ENCODE data around the gene TTC12.

TTC12 gene

GRCh38 chr11:113363996-113364641, 49.7 kb downstream of the TTC12 start:
- no peak overlapping the region for H3K4me2 ChIP-seq (ENCODE audit: low read length, poor library complexity, severe bottlenecking)
- no peak overlapping the region for H2BK5ac ChIP-seq (ENCODE audit: low read depth, low read length, poor library complexity, severe bottlenecking)
- no peak overlapping the region for H3K18ac ChIP-seq (ENCODE audit: low read depth in 1 of 2, low read length in 2 of 2)
- no peak overlapping the region for H3K4me3 ChIP-seq (ENCODE audit: insufficient read depth in 1 of 2, low read depth in 1 of 2, low read length in 2 of 2)
- H2AFZ ChIP-seq (ENCODE audit: low read depth, low read length), result no peak overlapping the region
- no peak overlapping the region for H3K4ac ChIP-seq (ENCODE audit: low read depth in 1 of 2, low read length in 2 of 2)
- H4K91ac ChIP-seq (ENCODE audit: low read length), result no peak overlapping the region
- no peaks in the 10 kb centered on the region for H3K27me3 ChIP-seq (ENCODE audit: control insufficient read depth in 1 of 2, insufficient read depth in 1 of 2, low read length in 2 of 2)
- no peak overlapping the region for H3K9ac ChIP-seq (ENCODE audit: low read length)
- H3K9me3 ChIP-seq (ENCODE audit: control insufficient read depth, low read length), result no peaks in the 10 kb centered on the region
- no peak overlapping the region for H3K14ac ChIP-seq (ENCODE audit: low read length in 2 of 2)
- H3K79me1 ChIP-seq (replicated peaks; ENCODE audit: low read length, poor library complexity, severe bottlenecking), result no peaks in the 10 kb centered on the region
- peaks cover 43 to 72% of the 10 kb centered on the region in 2 experiments for H3K36me3 ChIP-seq (ENCODE audit: control insufficient read depth in 1 of 2, insufficient read depth in 2 of 2, low read depth in 1 of 2, low read length in 2 of 2)
- H2BK120ac ChIP-seq (ENCODE audit: low read depth, low read length), result no peak overlapping the region
- no peak overlapping the region for H2AK5ac ChIP-seq (ENCODE audit: low read length, severe bottlenecking)
- H3K27ac ChIP-seq (ENCODE audit: low read length, poor library complexity, severe bottlenecking), result no peak overlapping the region
- H2BK15ac ChIP-seq (ENCODE audit: low read depth, poor library complexity, severe bottlenecking), result no peak overlapping the region
- no peak overlapping the region for H2BK12ac ChIP-seq (ENCODE audit: low read length in 2 of 2)
- no peaks in the 10 kb centered on the region for H3K4me1 ChIP-seq (ENCODE audit: control insufficient read depth, insufficient read depth, low read depth, low read length)
- 91% methylated on average over 6 of the region's 7 CpGs for WGBS
- DNase-seq, result no peak
- H4K8ac ChIP-seq (ENCODE audit: low read length), result no peak overlapping the region
- H3K23ac ChIP-seq (ENCODE audit: low read length in 2 of 2), result no peak overlapping the region

- Histone ChIP-seq H3K79me1 (replicated peaks; ENCODE audit: low read length, poor library complexity, severe bottlenecking) (no peaks in the 10 kb centered on the region), H2BK120ac (ENCODE audit: low read depth, low read length) (no peak overlapping the region)
- 91% methylated on average over 5 of the region's 5 CpGs for WGBS
Measured at GRCh38 chr11:113365895-113366294, 51.5 kb downstream of the TTC12 start.

GRCh38 chr11:113369411-113369810, 55.0 kb downstream of the TTC12 start:
- H3K4me3 ChIP-seq (ENCODE audit: insufficient read depth in 1 of 2, low read depth in 1 of 2, low read length in 2 of 2), result no peak overlapping the region
- no peak overlapping the region for H3K27ac ChIP-seq (ENCODE audit: low read length, poor library complexity, severe bottlenecking)
- H3K4me2 ChIP-seq (ENCODE audit: low read length, poor library complexity, severe bottlenecking), result no peak overlapping the region
- no peak overlapping the region for H4K91ac ChIP-seq (ENCODE audit: low read length)
- H3K36me3 ChIP-seq (ENCODE audit: control insufficient read depth in 1 of 2, insufficient read depth in 2 of 2, low read depth in 1 of 2, low read length in 2 of 2), result peaks cover 22 to 26% of the 10 kb centered on the region in 2 experiments
- H3K9me3 ChIP-seq (ENCODE audit: control insufficient read depth, low read length), result no peaks in the 10 kb centered on the region
- no peak overlapping the region for H2AK5ac ChIP-seq (ENCODE audit: low read length, severe bottlenecking)
- no peak overlapping the region for H2BK5ac ChIP-seq (ENCODE audit: low read depth, low read length, poor library complexity, severe bottlenecking)
- no peak overlapping the region for H2AFZ ChIP-seq (ENCODE audit: low read depth, low read length)
- no peak overlapping the region for H3K9ac ChIP-seq (ENCODE audit: low read length)
- 27% methylated on average over 1 of the region's 3 CpGs for WGBS
- H3K4ac ChIP-seq (ENCODE audit: low read depth in 1 of 2, low read length in 2 of 2), result no peak overlapping the region
- H2BK12ac ChIP-seq (ENCODE audit: low read length in 2 of 2), result no peak overlapping the region
- H3K79me1 ChIP-seq (replicated peaks; ENCODE audit: low read length, poor library complexity, severe bottlenecking), result no peaks in the 10 kb centered on the region
- no peak overlapping the region for H3K23ac ChIP-seq (ENCODE audit: low read length in 2 of 2)
- H2BK15ac ChIP-seq (ENCODE audit: low read depth, poor library complexity, severe bottlenecking), result no peak overlapping the region
- no peak overlapping the region for H3K14ac ChIP-seq (ENCODE audit: low read length in 2 of 2)
- no peaks in the 10 kb centered on the region for H3K4me1 ChIP-seq (ENCODE audit: control insufficient read depth, insufficient read depth, low read depth, low read length)
- no peaks in the 10 kb centered on the region for H3K27me3 ChIP-seq (ENCODE audit: control insufficient read depth in 1 of 2, insufficient read depth in 1 of 2, low read length in 2 of 2)
- no peak overlapping the region for H3K18ac ChIP-seq (ENCODE audit: low read depth in 1 of 2, low read length in 2 of 2)
- H2BK120ac ChIP-seq (ENCODE audit: low read depth, low read length), result no peak overlapping the region
- DNase-seq, result no peak
- no peak overlapping the region for H4K8ac ChIP-seq (ENCODE audit: low read length)

More at GRCh38 chr11:113365895-113366294, 51.5 kb downstream of the TTC12 start:
- Histone ChIP-seq H3K4me3 (ENCODE audit: insufficient read depth in 1 of 2, low read depth in 1 of 2, low read length in 2 of 2) (no peak overlapping the region), H3K4me2 (ENCODE audit: low read length, poor library complexity, severe bottlenecking) (no peak overlapping the region), H3K18ac (ENCODE audit: low read depth in 1 of 2, low read length in 2 of 2) (no peak overlapping the region), H4K8ac (ENCODE audit: low read length) (no peak overlapping the region), H2BK12ac (ENCODE audit: low read length in 2 of 2) (no peak overlapping the region), H3K14ac (ENCODE audit: low read length in 2 of 2) (no peak overlapping the region), H4K91ac (ENCODE audit: low read length) (no peak overlapping the region), H3K36me3 (ENCODE audit: control insufficient read depth in 1 of 2, insufficient read depth in 2 of 2, low read depth in 1 of 2, low read length in 2 of 2) (peaks cover 34 to 55% of the 10 kb centered on the region in 2 experiments), H3K23ac (ENCODE audit: low read length in 2 of 2) (no peak overlapping the region), H3K4ac (ENCODE audit: low read depth in 1 of 2, low read length in 2 of 2) (no peak overlapping the region), H2AK5ac (ENCODE audit: low read length, severe bottlenecking) (no peak overlapping the region), H3K9me3 (ENCODE audit: control insufficient read depth, low read length) (no peaks in the 10 kb centered on the region), H3K27ac (ENCODE audit: low read length, poor library complexity, severe bottlenecking) (no peak overlapping the region), H3K4me1 (ENCODE audit: control insufficient read depth, insufficient read depth, low read depth, low read length) (no peaks in the 10 kb centered on the region), H3K27me3 (ENCODE audit: control insufficient read depth in 1 of 2, insufficient read depth in 1 of 2, low read length in 2 of 2) (no peaks in the 10 kb centered on the region), H3K9ac (ENCODE audit: low read length) (no peak overlapping the region), H2BK5ac (ENCODE audit: low read depth, low read length, poor library complexity, severe bottlenecking) (no peak overlapping the region), H2AFZ (ENCODE audit: low read depth, low read length) (no peak overlapping the region), H2BK15ac (ENCODE audit: low read depth, poor library complexity, severe bottlenecking) (no peak overlapping the region)
- no peak for DNase-seq

- no peak for DNase-seq
- Histone ChIP-seq H2BK120ac (ENCODE audit: low read depth, low read length) (no peak overlapping the region), H3K9me3 (ENCODE audit: control insufficient read depth, low read length) (no peaks in the 10 kb centered on the region), H2BK12ac (ENCODE audit: low read length in 2 of 2) (no peak overlapping the region), H3K4me3 (ENCODE audit: insufficient read depth in 1 of 2, low read depth in 1 of 2, low read length in 2 of 2) (no peak overlapping the region), H2AK5ac (ENCODE audit: low read length, severe bottlenecking) (no peak overlapping the region), H3K4me2 (ENCODE audit: low read length, poor library complexity, severe bottlenecking) (no peak overlapping the region), H3K27me3 (ENCODE audit: control insufficient read depth in 1 of 2, insufficient read depth in 1 of 2, low read length in 2 of 2) (no peaks in the 10 kb centered on the region), H2BK5ac (ENCODE audit: low read depth, low read length, poor library complexity, severe bottlenecking) (no peak overlapping the region), H3K36me3 (ENCODE audit: control insufficient read depth in 1 of 2, insufficient read depth in 2 of 2, low read depth in 1 of 2, low read length in 2 of 2) (peaks cover 12 to 15% of the 10 kb centered on the region in 2 experiments), H3K14ac (ENCODE audit: low read length in 2 of 2) (no peak overlapping the region), H4K91ac (ENCODE audit: low read length) (no peak overlapping the region), H3K23ac (ENCODE audit: low read length in 2 of 2) (no peak overlapping the region), H4K8ac (ENCODE audit: low read length) (no peak overlapping the region), H3K18ac (ENCODE audit: low read depth in 1 of 2, low read length in 2 of 2) (no peak overlapping the region), H2BK15ac (ENCODE audit: low read depth, poor library complexity, severe bottlenecking) (no peak overlapping the region), H3K27ac (ENCODE audit: low read length, poor library complexity, severe bottlenecking) (no peak overlapping the region), H2AFZ (ENCODE audit: low read depth, low read length) (no peak overlapping the region), H3K9ac (ENCODE audit: low read length) (no peak overlapping the region), H3K4ac (ENCODE audit: low read depth in 1 of 2, low read length in 2 of 2) (no peak overlapping the region), H3K4me1 (ENCODE audit: control insufficient read depth, insufficient read depth, low read depth, low read length) (no peaks in the 10 kb centered on the region), H3K79me1 (replicated peaks; ENCODE audit: low read length, poor library complexity, severe bottlenecking) (no peaks in the 10 kb centered on the region)
- WGBS, result 90% methylated on average over 5 of the region's 5 CpGs
Measured at GRCh38 chr11:113370634-113371033, 56.3 kb downstream of the TTC12 start.

Data from mesenchymal stem cell (in vitro differentiated cells and primary cell).